CD8-positive, alpha-beta memory T cell (primary cell): Measurements from ENCODE around the gene LRRTM4. TPM values are rescaled to one million over a fixed set of nuclear protein-coding genes. Genes with fewer than 3 reads are reported as not detected.
"Not testable (repeated sequence)": the region's sequence is repeated elsewhere in the genome, so short reads cannot be mapped to it uniquely, and the experiment has no call there.

ENCODE experiments used
- CTCF ChIA-PET: fragments of 350-600 bp; sonication (Branson Sonifier 250); formaldehyde crosslinking; loops from one replicate; lab custom pipeline; 2021; ENCODE audit warnings: antibody characterized with exemption; lab: Charles Lee
- POLR2A ChIA-PET: fragments of 350-600 bp; sonication (Branson Sonifier 250); formaldehyde crosslinking; loops from one replicate; lab custom pipeline; 2021; ENCODE audit warnings: antibody characterized with exemption; lab: Charles Lee
- DNase-seq, 5 donors: peaks; one replicate each; pipeline versions ENCODE4 v3.0.0 to v3.0.0-alpha.2; 2020 to 2022; ENCODE audit warnings: mixed read lengths in 1 of 5
- H3K27ac ChIP-seq: one replicate; pipeline ENCODE4 v1.7.0; 2013; ENCODE audit warnings: low read depth, mild to moderate bottlenecking, low read length, moderate library complexity
- H3K27me3 ChIP-seq: 2 replicates; pipeline ENCODE4 v1.7.0; 2013; ENCODE audit warnings: low read length, mild to moderate bottlenecking; ENCODE audit not compliant: insufficient read depth, poor library complexity, severe bottlenecking
- H3K36me3 ChIP-seq: 2 replicates; pipeline ENCODE4 v1.7.0; 2013; ENCODE audit warnings: mild to moderate bottlenecking, low read length, moderate library complexity; ENCODE audit not compliant: insufficient read depth
- H3K4me1 ChIP-seq: 2 replicates; pipeline ENCODE4 v1.7.0; 2013; ENCODE audit warnings: mild to moderate bottlenecking, low read length, moderate library complexity; ENCODE audit not compliant: insufficient read depth
- H3K4me3 ChIP-seq: 2 replicates; pipeline ENCODE4 v1.7.0; 2013; ENCODE audit warnings: mild to moderate bottlenecking, low read length
- H3K9me3 ChIP-seq: 2 replicates; pipeline ENCODE4 v1.7.0; 2013; ENCODE audit warnings: mild to moderate bottlenecking, low read length
- H3K27ac Mint-ChIP-seq, 8 donors: one replicate each; pipeline ENCODE4 v1.8.0; 2020 to 2021; ENCODE audit warnings: mixed read lengths in 8 of 8, mild to moderate bottlenecking in 6 of 8, inconsistent platforms in 3 of 8, moderate library complexity in 3 of 8
- H3K27me3 Mint-ChIP-seq, 2 donors: one replicate each; pipeline ENCODE4 v1.8.0; 2020 to 2021; ENCODE audit warnings: mixed read lengths in 2 of 2, mild to moderate bottlenecking in 1 of 2, moderate library complexity in 1 of 2
- H3K36me3 Mint-ChIP-seq, 3 donors: one replicate each; pipeline ENCODE4 v1.8.0; 2020 to 2021; ENCODE audit warnings: mixed read lengths in 3 of 3, inconsistent platforms in 1 of 3, mild to moderate bottlenecking in 1 of 3
- H3K4me1 Mint-ChIP-seq, 3 donors: one replicate each; pipeline ENCODE4 v1.8.0; 2020 to 2021; ENCODE audit warnings: mixed read lengths in 3 of 3, inconsistent platforms in 1 of 3, mild to moderate bottlenecking in 1 of 3
- H3K4me3 Mint-ChIP-seq, 7 donors: one replicate each; pipeline ENCODE4 v1.8.0; 2020 to 2021; ENCODE audit warnings: mixed read lengths in 7 of 7, mild to moderate bottlenecking in 6 of 7, moderate library complexity in 4 of 7, inconsistent platforms in 2 of 7
- H3K9me3 Mint-ChIP-seq, 5 donors: one replicate each; pipeline ENCODE4 v1.8.0; 2020 to 2022; ENCODE audit warnings: mixed read lengths in 5 of 5, mild to moderate bottlenecking in 3 of 5, moderate library complexity in 2 of 5, inconsistent platforms in 1 of 5
- polyA plus RNA-seq: library from polyadenylated mRNA; unstranded; fragments of 300-500 nt; fragmentation: Illumina TruSeq; gene quantifications from one replicate; pipeline ENCODE4 v1.2.3, GENCODE V29; 2021
- total RNA-seq, 2 experiments: library from RNA; stranded (reverse); gene quantifications; one replicate each; pipeline ENCODE4 v1.2.3, GENCODE V29; 2021

LRRTM4 gene
- total and polyA plus RNA-seq, 3 experiments from 2014 or later = not detected

DNA sequence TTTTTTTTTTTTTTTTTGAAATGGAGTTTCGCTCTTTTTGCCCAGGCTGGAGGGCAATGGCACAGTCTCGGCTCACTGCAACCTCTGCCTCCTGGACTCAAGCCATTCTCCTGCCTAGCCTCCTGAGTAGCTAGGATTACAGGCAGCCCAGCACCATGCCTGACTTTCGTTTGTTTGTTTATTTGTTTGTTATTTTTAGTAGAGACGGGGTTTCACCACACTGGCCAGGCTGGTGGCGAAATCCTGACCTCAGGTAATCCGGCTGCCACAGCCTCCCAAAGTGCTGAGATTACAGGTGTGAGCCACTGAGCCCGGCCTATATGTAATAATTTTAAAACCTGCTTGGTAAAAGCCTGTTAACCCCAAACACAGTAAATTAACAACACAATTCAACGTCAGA is 435.7 kb downstream of the LRRTM4 start:
- H3K27ac ChIP-seq = no peak overlapping the region
- H3K4me1 Mint-ChIP-seq = no peaks in the 10 kb centered on the region
- peaks cover 3% of the 10 kb centered on the region for H3K9me3 ChIP-seq
- no peaks in the 10 kb centered on the region for H3K27me3 Mint-ChIP-seq
- no peaks in the 10 kb centered on the region for H3K36me3 Mint-ChIP-seq
- no peaks in the 10 kb centered on the region for H3K27me3 ChIP-seq
- CTCF ChIA-PET = no interaction called here
- no peak for DNase-seq
- peaks cover 2 to 35% (median 16%) of the 10 kb centered on the region in 5 donors for H3K9me3 Mint-ChIP-seq
- H3K4me3 ChIP-seq = no peak overlapping the region
- H3K4me3 Mint-ChIP-seq = no peak overlapping the region
- POLR2A ChIA-PET = no interaction called here
- H3K4me1 ChIP-seq = no peaks in the 10 kb centered on the region
- H3K36me3 ChIP-seq = no peaks in the 10 kb centered on the region
- H3K27ac Mint-ChIP-seq = no peak overlapping the region

DNA sequence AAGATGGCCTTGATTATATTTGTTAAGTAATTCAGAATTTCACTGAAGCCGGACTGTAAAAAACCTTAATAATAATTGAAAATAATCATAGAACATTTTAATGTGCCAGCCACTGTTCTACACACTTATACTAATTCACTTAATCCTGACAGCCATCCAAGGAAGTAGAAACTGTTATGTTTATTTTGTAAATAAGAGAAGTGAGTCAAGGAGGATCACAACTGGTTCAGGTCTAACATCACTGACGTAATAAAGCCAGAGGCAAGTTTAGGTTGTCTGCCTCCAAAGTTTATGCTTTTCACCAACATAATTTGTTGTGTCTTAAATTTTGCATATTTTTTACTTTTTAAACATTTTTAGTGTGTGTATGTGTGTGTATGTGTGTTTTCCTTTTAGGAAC is 436.1 kb downstream of the LRRTM4 start:
- H3K4me3 Mint-ChIP-seq = no peak overlapping the region
- no peaks in the 10 kb centered on the region for H3K27me3 ChIP-seq
- DNase-seq = no peak
- CTCF ChIA-PET = no interaction called here
- H3K4me1 ChIP-seq = no peaks in the 10 kb centered on the region
- no peaks in the 10 kb centered on the region for H3K36me3 ChIP-seq
- no peak overlapping the region for H3K27ac Mint-ChIP-seq
- H3K9me3 Mint-ChIP-seq = peaks cover 2 to 30% (median 16%) of the 10 kb centered on the region in 5 donors
- H3K4me1 Mint-ChIP-seq = no peaks in the 10 kb centered on the region
- H3K9me3 ChIP-seq = peaks cover 3% of the 10 kb centered on the region
- no peaks in the 10 kb centered on the region for H3K36me3 Mint-ChIP-seq
- no peaks in the 10 kb centered on the region for H3K27me3 Mint-ChIP-seq
- no peak overlapping the region for H3K27ac ChIP-seq
- no peak overlapping the region for H3K4me3 ChIP-seq
- POLR2A ChIA-PET = no interaction called here

GRCh38 chr2:77085561-77085960 is 436.6 kb downstream of the LRRTM4 start:
- Mint-ChIP-seq H3K36me3 (no peaks in the 10 kb centered on the region), H3K4me3 (no peak overlapping the region), H3K27ac (no peak overlapping the region), H3K4me1 (no peaks in the 10 kb centered on the region), H3K9me3 (peaks cover 2 to 33% (median 16%) of the 10 kb centered on the region in 5 donors), H3K27me3 (no peaks in the 10 kb centered on the region)
- DNase-seq = no peak
- no peaks in the 10 kb centered on the region for H3K4me1 ChIP-seq
- H3K27me3 ChIP-seq = no peaks in the 10 kb centered on the region
- H3K36me3 ChIP-seq = no peaks in the 10 kb centered on the region
- no peak overlapping the region for H3K27ac ChIP-seq
- H3K4me3 ChIP-seq = no peak overlapping the region
- H3K9me3 ChIP-seq = peaks cover 3% of the 10 kb centered on the region
- CTCF ChIA-PET = no interaction called here
- POLR2A ChIA-PET = no interaction called here

DNA sequence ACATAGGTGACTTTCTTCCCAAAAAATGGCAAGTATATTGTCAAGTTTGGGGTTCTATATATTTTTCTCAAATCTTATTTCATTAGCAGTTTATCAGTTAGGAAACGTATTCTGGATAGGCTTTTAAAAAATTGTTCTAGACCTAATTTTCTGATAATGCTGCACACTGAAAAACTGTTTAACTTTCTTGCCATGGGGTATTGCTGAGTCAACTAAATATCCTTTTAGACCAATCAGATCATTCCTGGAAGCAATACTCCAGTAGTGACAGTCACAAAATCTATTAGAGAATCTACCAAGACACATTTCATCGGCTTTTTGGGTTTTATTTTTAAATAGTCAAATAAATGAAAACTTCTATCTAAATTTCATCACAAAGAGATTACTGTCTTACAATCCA is 440.6 kb downstream of the LRRTM4 start:
- no peak for DNase-seq
- Histone ChIP-seq H3K4me1 (no peaks in the 10 kb centered on the region), H3K36me3 (no peaks in the 10 kb centered on the region), H3K4me3 (no peak overlapping the region), H3K27ac (no peak overlapping the region), H3K9me3 (peaks cover 3% of the 10 kb centered on the region), H3K27me3 (no peaks in the 10 kb centered on the region)
- ChIA-PET POLR2A (no interaction called here), CTCF (no interaction called here)
- peaks cover 0 to 19% (median 7%) of the 10 kb centered on the region in 5 donors for H3K9me3 Mint-ChIP-seq
- no peak overlapping the region for H3K27ac Mint-ChIP-seq
- no peaks in the 10 kb centered on the region for H3K4me1 Mint-ChIP-seq
- no peak overlapping the region for H3K4me3 Mint-ChIP-seq
- H3K36me3 Mint-ChIP-seq = no peaks in the 10 kb centered on the region
- no peaks in the 10 kb centered on the region for H3K27me3 Mint-ChIP-seq

DNA sequence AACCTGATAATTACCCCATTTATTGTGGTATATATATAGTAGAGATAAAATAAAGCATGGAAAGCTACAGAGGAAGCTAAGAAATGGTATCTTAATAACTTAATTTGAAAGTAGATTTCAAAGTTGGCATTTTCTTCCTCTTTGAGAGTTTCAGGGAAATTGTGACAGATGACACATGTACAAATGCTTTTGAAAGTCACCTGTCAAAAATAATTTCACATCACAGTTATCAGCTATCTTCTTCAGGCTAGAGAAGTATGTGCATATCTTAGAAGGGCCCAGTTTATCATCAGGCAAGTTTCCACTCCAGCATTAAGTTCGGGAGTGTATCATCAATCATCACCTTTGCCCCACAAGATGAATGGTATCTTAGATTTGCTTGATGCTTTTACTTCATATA is 457.9 kb downstream of the LRRTM4 start:
- H3K4me3 Mint-ChIP-seq = no peak overlapping the region
- Histone ChIP-seq H3K4me1 (no peaks in the 10 kb centered on the region), H3K27ac (no peak overlapping the region), H3K36me3 (no peaks in the 10 kb centered on the region), H3K27me3 (no peaks in the 10 kb centered on the region), H3K4me3 (no peak overlapping the region), H3K9me3 (no peaks in the 10 kb centered on the region)
- ChIA-PET POLR2A (no interaction called here), CTCF (no interaction called here)
- H3K9me3 Mint-ChIP-seq = peaks cover 7 to 35% (median 12%) of the 10 kb centered on the region in 5 donors
- DNase-seq = no peak
- no peaks in the 10 kb centered on the region for H3K27me3 Mint-ChIP-seq
- H3K27ac Mint-ChIP-seq = no peak overlapping the region
- no peaks in the 10 kb centered on the region for H3K4me1 Mint-ChIP-seq
- no peaks in the 10 kb centered on the region for H3K36me3 Mint-ChIP-seq

DNA sequence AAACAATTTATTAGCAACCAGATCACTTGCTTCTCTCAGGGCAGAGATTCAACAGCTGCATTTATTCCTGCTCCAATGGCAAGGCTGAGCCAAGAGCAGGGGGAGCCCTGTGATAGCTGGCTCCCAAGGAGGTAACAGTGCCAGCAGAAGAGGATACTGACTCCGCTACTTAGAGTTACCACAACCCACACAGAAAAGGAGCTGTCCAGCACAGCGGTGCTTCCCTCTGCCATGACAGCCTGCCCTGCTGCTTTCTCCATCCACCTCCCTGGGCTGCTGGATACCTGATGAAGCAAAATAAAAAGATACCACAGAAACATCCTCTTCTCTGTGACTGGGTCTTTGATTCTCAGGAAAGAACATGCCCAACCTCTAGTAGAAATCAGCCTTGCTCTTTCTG is 467.2 kb downstream of the LRRTM4 start:
- DNase-seq = no peak
- ChIA-PET CTCF (no interaction called here), POLR2A (no interaction called here)
- Mint-ChIP-seq H3K36me3 (no peaks in the 10 kb centered on the region), H3K9me3 (peaks cover 2 to 18% (median 12%) of the 10 kb centered on the region in 5 donors), H3K4me1 (no peaks in the 10 kb centered on the region), H3K4me3 (no peak overlapping the region), H3K27me3 (no peaks in the 10 kb centered on the region), H3K27ac (no peak overlapping the region)
- Histone ChIP-seq H3K27ac (no peak overlapping the region), H3K27me3 (no peaks in the 10 kb centered on the region), H3K4me3 (no peak overlapping the region), H3K36me3 (no peaks in the 10 kb centered on the region), H3K9me3 (peaks cover 4% of the 10 kb centered on the region), H3K4me1 (no peaks in the 10 kb centered on the region)

DNA sequence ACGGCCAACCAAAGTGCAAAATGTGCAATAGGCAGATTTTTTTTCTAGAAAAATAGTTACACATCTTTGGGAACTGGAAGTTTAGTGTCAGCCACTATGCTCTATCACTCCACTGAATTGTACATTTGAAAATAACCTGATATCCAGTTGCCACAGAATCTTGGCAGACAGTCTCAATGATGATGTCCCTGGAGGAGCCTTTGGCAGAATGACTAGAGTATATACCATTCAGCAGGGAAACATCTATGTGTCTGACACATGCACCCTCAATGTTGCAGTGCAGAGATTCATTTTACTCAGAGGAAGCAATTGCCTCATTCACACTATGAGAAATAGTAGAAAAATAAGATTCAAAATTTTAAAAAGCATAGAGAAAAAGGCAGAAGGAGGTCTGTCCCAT is 475.8 kb downstream of the LRRTM4 start:
- H3K4me1 Mint-ChIP-seq = no peaks in the 10 kb centered on the region

DNA sequence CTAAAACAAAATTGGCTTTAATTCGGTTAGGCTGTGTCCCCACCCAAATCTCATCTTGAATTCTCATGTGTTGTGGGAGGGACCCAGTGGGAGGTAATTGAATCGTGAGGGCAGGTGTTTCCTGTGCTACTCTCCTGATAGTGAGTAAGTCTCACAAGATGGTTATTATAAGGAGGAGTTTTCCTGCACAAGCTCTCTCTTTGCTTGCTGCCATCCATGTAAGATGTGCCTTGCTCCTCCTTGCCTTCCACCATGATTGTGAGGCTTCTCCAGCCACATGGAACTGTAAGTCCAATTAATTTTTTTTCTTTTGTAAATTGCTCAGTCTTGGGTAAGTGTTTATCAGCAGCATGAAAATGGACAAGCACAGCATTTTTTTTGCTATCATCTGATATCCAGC is 476.7 kb downstream of the LRRTM4 start:
- H3K27me3 ChIP-seq, H3K4me3 Mint-ChIP-seq, H3K36me3 ChIP-seq, H3K27ac ChIP-seq, H3K4me1 ChIP-seq, H3K4me3 ChIP-seq, CTCF ChIA-PET, H3K9me3 ChIP-seq, H3K36me3 Mint-ChIP-seq, H3K27me3 Mint-ChIP-seq, POLR2A ChIA-PET, H3K27ac Mint-ChIP-seq, DNase-seq, H3K4me1 Mint-ChIP-seq: not testable (repeated sequence)
- peaks cover 5 to 34% (median 10%) of the 10 kb centered on the region in 5 donors for H3K9me3 Mint-ChIP-seq

More for the DNA sequence above, 475.8 kb downstream of the LRRTM4 start:
- H3K36me3 ChIP-seq = no peaks in the 10 kb centered on the region
- Mint-ChIP-seq H3K9me3 (peaks cover 0 to 30% (median 10%) of the 10 kb centered on the region in 5 donors), H3K4me3 (no peak overlapping the region), H3K27ac (no peak overlapping the region), H3K27me3 (no peaks in the 10 kb centered on the region), H3K36me3 (no peaks in the 10 kb centered on the region)
- no peak for DNase-seq
- no peaks in the 10 kb centered on the region for H3K27me3 ChIP-seq
- no peaks in the 10 kb centered on the region for H3K9me3 ChIP-seq
- CTCF ChIA-PET = no interaction called here
- POLR2A ChIA-PET = no interaction called here
- no peak overlapping the region for H3K4me3 ChIP-seq
- H3K4me1 ChIP-seq = no peaks in the 10 kb centered on the region
- H3K27ac ChIP-seq = no peak overlapping the region

GRCh38 chr2:77034445-77034844 is 487.7 kb downstream of the LRRTM4 start:
- no peaks in the 10 kb centered on the region for H3K27me3 ChIP-seq
- no peaks in the 10 kb centered on the region for H3K36me3 ChIP-seq
- H3K27ac ChIP-seq = no peak overlapping the region
- peaks cover 3 to 22% (median 8%) of the 10 kb centered on the region in 5 donors for H3K9me3 Mint-ChIP-seq
- no peak for DNase-seq
- no peaks in the 10 kb centered on the region for H3K4me1 ChIP-seq
- ChIA-PET POLR2A (no interaction called here), CTCF (no interaction called here)
- H3K9me3 ChIP-seq = no peaks in the 10 kb centered on the region
- no peak overlapping the region for H3K4me3 ChIP-seq
- H3K4me1 Mint-ChIP-seq = no peaks in the 10 kb centered on the region
- H3K36me3 Mint-ChIP-seq = no peaks in the 10 kb centered on the region
- no peak overlapping the region for H3K4me3 Mint-ChIP-seq
- H3K27me3 Mint-ChIP-seq = no peaks in the 10 kb centered on the region
- H3K27ac Mint-ChIP-seq = no peak overlapping the region
